GM10266 (cell line): ENCODE data around the gene TRAPPC3.

Experiments used
- DNase-seq: peaks from one replicate; pipeline ENCODE4 v3.0.0; 2012; ENCODE audit errors: extremely low spot score
- CTCF ChIP-seq: IDR thresholded peaks from 2 replicates; pipeline ENCODE4 v1.5.1; 2012; ENCODE audit warnings: mild to moderate bottlenecking, low read depth; ENCODE audit not compliant: control insufficient read depth, insufficient read depth; ENCODE audit errors: missing control alignments

Gene TRAPPC3

DNA sequence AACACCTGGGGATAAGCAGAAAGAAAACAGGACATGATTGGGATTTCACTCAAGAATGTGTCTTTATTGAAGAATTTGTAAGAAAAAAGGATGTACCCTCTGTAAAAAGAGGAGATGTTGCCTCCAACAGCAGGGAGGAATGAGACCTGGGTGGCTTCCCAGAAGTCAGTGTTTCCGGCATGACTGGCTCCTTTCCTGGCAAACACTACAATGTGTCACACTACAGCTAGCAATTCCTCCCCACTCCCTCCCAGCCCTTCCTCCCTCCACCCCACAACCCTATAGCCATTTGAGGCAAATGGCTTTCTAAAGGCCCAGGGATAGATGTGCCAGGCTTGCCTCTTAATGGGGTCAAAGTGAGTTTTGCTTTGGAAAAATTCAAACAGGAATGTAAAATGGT lies 12.8 kb downstream of the TRAPPC3 start:
- DNase-seq, result no peak
- TF ChIP-seq CTCF, result no peak

GRCh38 chr1:36135796-36136195 lies 13.5 kb downstream of the TRAPPC3 start:
- TF ChIP-seq CTCF, result no peak
- DNase-seq, result no peak

DNA sequence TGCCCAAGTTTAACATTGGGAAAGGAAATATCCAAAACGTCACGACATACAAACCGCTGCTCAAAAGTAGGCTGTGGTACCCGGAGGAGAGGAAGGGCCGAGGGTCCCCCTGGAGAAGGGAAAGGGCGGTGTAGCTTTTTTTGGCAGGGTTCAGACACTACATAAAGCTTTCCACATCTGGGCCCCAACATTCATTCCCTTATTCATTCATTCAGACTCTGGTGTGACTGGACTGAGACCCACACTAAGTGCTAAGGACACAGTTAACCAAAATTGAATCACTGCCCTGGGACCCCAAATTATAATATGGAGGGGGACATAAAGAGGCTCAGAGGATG lies 14.0 kb downstream of the TRAPPC3 start:
- no peak for DNase-seq
- no peak for TF ChIP-seq CTCF

- peak; percentile 63 for TF ChIP-seq CTCF
- DNase-seq, result peak; percentile 74
These were observed 14.6 kb downstream of the TRAPPC3 start for GRCh38 chr1:36134505-36135329.

- no peak for DNase-seq
- TF ChIP-seq CTCF, result no peak
These were observed 15.3 kb downstream of the TRAPPC3 start for GRCh38 chr1:36134031-36134430.

- no peak for TF ChIP-seq CTCF
- DNase-seq, result no peak
These were observed 15.8 kb downstream of the TRAPPC3 start for GRCh38 chr1:36133484-36133883.

DNA sequence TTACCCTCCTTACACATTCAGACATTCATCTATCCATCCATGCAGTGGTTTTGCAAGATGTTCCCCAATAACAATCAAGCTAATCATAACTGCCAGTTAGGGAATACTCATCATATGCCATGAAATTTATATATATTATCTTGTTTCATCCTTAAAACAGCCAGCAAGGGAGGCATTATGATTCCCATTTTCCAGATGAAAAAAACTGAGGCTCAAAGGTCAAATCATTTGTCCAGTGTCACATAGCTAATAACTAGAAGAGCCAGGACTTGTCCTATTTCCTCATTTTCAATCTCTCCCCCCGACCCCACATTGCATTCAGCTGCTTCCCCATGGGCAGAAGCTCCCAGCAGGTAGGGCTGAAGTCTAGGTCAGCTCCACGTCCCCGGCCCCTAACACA lies 17.3 kb downstream of the TRAPPC3 start:
- TF ChIP-seq CTCF, result no peak
- no peak for DNase-seq
